GM12891 (cell line): ENCODE data around the gene MARCHF3.

Source experiments
- POLR2A ChIP-seq: IDR thresholded peaks from 2 replicates; pipeline ENCODE4 v1.6.1; 2011; ENCODE audit warnings: low read depth, low read length, control low read depth
- POLR2AphosphoS5 ChIP-seq: IDR thresholded peaks from 2 replicates; pipeline ENCODE4 v1.6.1; 2011; ENCODE audit warnings: low read depth, low read length, control low read depth
- POU2F2 ChIP-seq: IDR thresholded peaks from 2 replicates; pipeline ENCODE4 v1.6.1; 2011; ENCODE audit warnings: low read depth, mild to moderate bottlenecking, control low read depth, low read length, moderate library complexity
- SPI1 ChIP-seq: IDR thresholded peaks from 2 replicates; pipeline ENCODE4 v1.6.1; 2011; ENCODE audit warnings: low read depth, low read length, control low read depth

DNA sequence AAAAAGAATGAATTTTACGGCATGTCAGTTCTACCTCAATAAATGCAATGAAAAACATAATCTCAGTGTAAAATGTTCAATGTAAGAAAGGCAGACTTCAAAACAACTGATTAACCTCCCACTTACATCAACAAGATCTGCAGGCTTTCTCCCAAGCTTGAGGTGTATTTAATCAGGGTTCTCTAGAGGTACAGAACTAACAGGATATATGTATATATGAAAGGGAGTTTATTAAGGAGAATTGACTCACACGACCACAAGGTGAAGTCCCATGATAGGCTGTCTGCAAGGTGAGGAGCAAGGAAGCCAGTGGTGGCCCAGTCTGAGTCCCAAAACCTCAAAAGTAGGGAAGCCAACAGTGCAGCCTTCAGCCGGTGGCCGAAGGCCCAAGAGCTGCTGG, 35.9 kb downstream of the MARCHF3 start:
- no peak for TF ChIP-seq POLR2A
- no peak for TF ChIP-seq SPI1
- TF ChIP-seq POU2F2, result no peak
- no peak for TF ChIP-seq POLR2AphosphoS5
